Activated CD4-positive, alpha-beta T cell treated with anti-CD3 and anti-CD28 coated beads for 48 hours (primary cell): ENCODE results near the gene TMEM80.

Source experiments
- DNase-seq: peaks from one replicate; pipeline ENCODE4 v3.0.0-alpha.2; 2020

The TMEM80 gene

GRCh38 chr11:702462-703461 is 7.1 kb downstream of the TMEM80 start:
- no peak for DNase-seq

GRCh38 chr11:703506-703905 is 7.9 kb downstream of the TMEM80 start:
- DNase-seq, result no peak

- no peak for DNase-seq
Observed at GRCh38 chr11:704228-704674, 8.6 kb downstream of the TMEM80 start.

- no peak for DNase-seq
Observed at GRCh38 chr11:704781-705645, 9.4 kb downstream of the TMEM80 start.

GRCh38 chr11:705646-706438 is 10.2 kb downstream of the TMEM80 start, which contains the start of gene EPS8L2:
Gene EPS8L2, plus strand, starts transcription at chr11:706231. Its CDS starts 3,177 bp downstream, at chr11:709408.
- DNase-seq, result no peak

GRCh38 chr11:706439-706956 is 10.9 kb downstream of the TMEM80 start:
- no peak for DNase-seq

- DNase-seq, result no peak
Observed at GRCh38 chr11:706957-707816, 11.6 kb downstream of the TMEM80 start.

- no peak for DNase-seq
Observed at GRCh38 chr11:707817-708420, 12.3 kb downstream of the TMEM80 start.

GRCh38 chr11:708511-708910 is 12.9 kb downstream of the TMEM80 start:
- DNase-seq, result no peak

GRCh38 chr11:709109-709997 is 13.7 kb downstream of the TMEM80 start:
- DNase-seq, result no peak

GRCh38 chr11:714436-714835 is 18.8 kb downstream of the TMEM80 start:
- no peak for DNase-seq

GRCh38 chr11:719214-720016 is 23.8 kb downstream of the TMEM80 start:
- no peak for DNase-seq

- no peak for DNase-seq
Observed at GRCh38 chr11:720017-720641, 24.5 kb downstream of the TMEM80 start.

GRCh38 chr11:720642-721246 is 25.1 kb downstream of the TMEM80 start:
- peak; percentile 40 for DNase-seq

GRCh38 chr11:721247-721740 is 25.7 kb downstream of the TMEM80 start:
- no peak for DNase-seq

GRCh38 chr11:721741-722345 is 26.2 kb downstream of the TMEM80 start:
- peak; percentile 65 for DNase-seq

- DNase-seq, result no peak
Observed at GRCh38 chr11:722346-722811, 26.8 kb downstream of the TMEM80 start.
